ENCODE measurements around the gene TIMP1. TPM values are rescaled to one million over a fixed set of nuclear protein-coding genes. Genes with fewer than 3 reads are reported as not detected.
A peak's percentile ranks its signal among the peaks of the same experiment; 100 is the strongest.

Gene TIMP1
- total and polyA plus RNA-seq, 12 donors, result 176 to 3,693 (median 704) TPM

GRCh38 chrX:47612418-47612817, 30.2 kb downstream of the TIMP1 start:
- no peak overlapping the region for H3K4me3 ChIP-seq
- intact Hi-C loops (cut with DNase I), result no loop called here
- no peaks in the 10 kb centered on the region for H3K9me3 ChIP-seq (replicated peaks in 1 of 3)
- no peak overlapping the region for H3K27ac ChIP-seq
- H3K4me1 ChIP-seq (replicated peaks in 1 of 2), result no peaks in the 10 kb centered on the region
- H3K36me3 ChIP-seq (replicated peaks in 1 of 2), result no peaks in the 10 kb centered on the region
- peak in 5 of 7 donors; percentile 15 to 56 (median 34) for DNase-seq
- no peak for TF ChIP-seq POLR2A (IDR thresholded peaks at IDR 0.05)
- peaks cover 3% of the 10 kb centered on the region for H3K27me3 ChIP-seq

- no peak for TF ChIP-seq POLR2A (IDR thresholded peaks at IDR 0.05)
- TF ChIP-seq CTCF (IDR thresholded peaks at IDR 0.05), result no peak
- no peak overlapping the region for H3K27ac ChIP-seq
- peaks cover 3% of the 10 kb centered on the region for H3K27me3 ChIP-seq
- intact Hi-C loops (cut with DNase I), result no loop called here
- no peaks in the 10 kb centered on the region for H3K36me3 ChIP-seq (replicated peaks in 1 of 2)
- no peaks in the 10 kb centered on the region for H3K4me1 ChIP-seq (replicated peaks in 1 of 2)
- H3K4me3 ChIP-seq, result no peak overlapping the region
- H3K9me3 ChIP-seq (replicated peaks in 1 of 3), result no peaks in the 10 kb centered on the region
- DNase-seq, result peak in 2 of 7 donors; percentile 5 to 43
- 74 to 92% (median 85%) methylated on average over 7 to 8 of the region's 8 CpGs for WGBS, 4 donors
Observed at GRCh38 chrX:47613082-47613481, 30.8 kb downstream of the TIMP1 start.

- Histone ChIP-seq H3K4me3 (no peak overlapping the region), H3K27ac (no peak overlapping the region), H3K9me3 (replicated peaks in 1 of 3) (no peaks in the 10 kb centered on the region), H3K36me3 (replicated peaks in 1 of 2) (no peaks in the 10 kb centered on the region), H3K4me1 (replicated peaks in 1 of 2) (no peaks in the 10 kb centered on the region), H3K27me3 (peaks cover 3% of the 10 kb centered on the region)
- intact Hi-C loops (cut with DNase I), result no loop called here
- no peak for TF ChIP-seq CTCF (IDR thresholded peaks at IDR 0.05)
- no peak for TF ChIP-seq POLR2A (IDR thresholded peaks at IDR 0.05)
- 69 to 91% (median 86%) methylated on average over 4 to 5 of the region's 5 CpGs for WGBS, 4 donors
- peak in 1 of 7 donors; percentile 6 for DNase-seq
Observed at GRCh38 chrX:47614618-47615017, 32.4 kb downstream of the TIMP1 start.

- Histone ChIP-seq H3K27ac (no peak overlapping the region), H3K27me3 (peaks cover 12% of the 10 kb centered on the region), H3K4me1 (replicated peaks in 1 of 2) (no peaks in the 10 kb centered on the region), H3K36me3 (replicated peaks in 1 of 2) (no peaks in the 10 kb centered on the region), H3K9me3 (replicated peaks in 1 of 3) (no peaks in the 10 kb centered on the region), H3K4me3 (peak overlapping the region in 1 of 4 donors; percentile 44)
- intact Hi-C loops (cut with DNase I), result no loop called here
- WGBS, 4 donors, result 32 to 75% (median 67%) methylated on average over 5 to 32 of the region's 32 CpGs
- TF ChIP-seq POLR2A (IDR thresholded peaks at IDR 0.05) (no peak), CTCF (IDR thresholded peaks at IDR 0.05) (no peak)
- DNase-seq, result no peak
Observed at GRCh38 chrX:47618923-47619485, 36.8 kb downstream of the TIMP1 start.
